Kidney capillary endothelial cell (primary cell): ENCODE results near the gene ALKBH3.
A peak's percentile ranks its signal among the peaks of the same experiment; 100 is the strongest.

ENCODE experiments used
- DNase-seq: peaks from one replicate; pipeline ENCODE4 v3.0.0-alpha.2; 2018; ENCODE audit warnings: low spot score

ALKBH3 gene

DNA sequence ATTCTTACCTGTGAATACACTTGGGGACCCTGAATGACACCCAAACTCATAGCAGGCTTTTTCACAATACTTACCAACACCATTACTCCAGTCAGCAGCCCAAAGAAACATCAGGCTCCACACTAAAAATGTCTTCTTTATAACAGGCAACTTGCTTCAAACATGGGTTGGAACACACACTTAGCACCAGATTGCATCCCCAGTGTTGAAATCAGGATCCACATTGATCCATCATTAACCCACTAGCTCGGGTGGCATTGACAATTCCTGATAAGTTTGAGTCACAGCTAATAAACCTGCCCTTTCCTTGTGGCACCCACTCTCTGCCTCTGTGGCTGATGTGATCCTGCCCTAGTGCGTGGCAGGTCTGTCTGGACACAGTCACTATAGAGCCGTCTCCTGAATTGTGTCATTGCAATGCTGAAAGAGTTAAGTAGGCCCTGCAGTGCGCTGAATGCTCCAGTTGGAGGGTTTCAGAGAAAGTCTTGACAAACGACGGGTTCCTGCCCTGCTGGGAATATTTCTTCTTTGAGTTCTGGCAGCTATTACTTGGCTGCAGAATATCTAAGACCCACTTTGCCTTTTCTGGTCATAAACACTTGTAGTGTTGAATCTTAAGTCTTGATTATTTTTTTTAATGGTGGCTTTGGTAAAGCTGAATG, 42.2 kb downstream of the ALKBH3 start:
- DNase-seq = no peak

DNA sequence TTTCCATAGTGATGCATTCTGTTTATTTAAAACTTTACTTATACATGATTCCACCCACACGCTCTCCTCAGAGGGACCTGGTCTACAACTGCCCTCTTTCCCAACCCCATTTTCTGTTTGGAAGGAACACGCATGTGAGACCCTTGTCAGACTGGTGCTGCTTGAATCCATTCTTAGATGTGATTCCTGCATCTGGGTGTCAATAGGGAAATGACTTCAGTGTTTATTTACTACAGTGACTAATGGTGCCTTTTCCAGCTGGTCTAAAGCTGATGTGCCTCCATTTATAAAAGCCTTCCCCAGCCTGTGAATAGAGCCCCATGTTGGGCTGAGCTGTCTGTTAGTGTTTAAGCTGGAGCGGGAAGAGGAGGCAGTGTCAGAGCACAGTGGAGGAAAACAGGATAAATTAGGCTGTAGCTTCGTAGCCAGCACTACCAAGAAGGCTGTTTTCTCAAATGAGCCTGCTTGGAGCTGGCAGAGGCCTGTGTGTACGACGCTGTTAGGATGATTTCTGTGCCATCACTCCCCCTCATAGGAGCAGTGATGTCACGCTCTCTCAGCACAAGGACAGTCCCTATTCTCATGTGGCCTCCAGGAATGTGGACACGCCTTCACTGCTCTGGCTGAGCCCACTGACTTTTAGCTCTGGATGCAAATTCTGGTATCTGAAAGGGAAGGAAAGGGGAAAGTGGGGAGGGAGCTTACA, 42.9 kb downstream of the ALKBH3 start:
- peak; percentile 65 for DNase-seq

DNA sequence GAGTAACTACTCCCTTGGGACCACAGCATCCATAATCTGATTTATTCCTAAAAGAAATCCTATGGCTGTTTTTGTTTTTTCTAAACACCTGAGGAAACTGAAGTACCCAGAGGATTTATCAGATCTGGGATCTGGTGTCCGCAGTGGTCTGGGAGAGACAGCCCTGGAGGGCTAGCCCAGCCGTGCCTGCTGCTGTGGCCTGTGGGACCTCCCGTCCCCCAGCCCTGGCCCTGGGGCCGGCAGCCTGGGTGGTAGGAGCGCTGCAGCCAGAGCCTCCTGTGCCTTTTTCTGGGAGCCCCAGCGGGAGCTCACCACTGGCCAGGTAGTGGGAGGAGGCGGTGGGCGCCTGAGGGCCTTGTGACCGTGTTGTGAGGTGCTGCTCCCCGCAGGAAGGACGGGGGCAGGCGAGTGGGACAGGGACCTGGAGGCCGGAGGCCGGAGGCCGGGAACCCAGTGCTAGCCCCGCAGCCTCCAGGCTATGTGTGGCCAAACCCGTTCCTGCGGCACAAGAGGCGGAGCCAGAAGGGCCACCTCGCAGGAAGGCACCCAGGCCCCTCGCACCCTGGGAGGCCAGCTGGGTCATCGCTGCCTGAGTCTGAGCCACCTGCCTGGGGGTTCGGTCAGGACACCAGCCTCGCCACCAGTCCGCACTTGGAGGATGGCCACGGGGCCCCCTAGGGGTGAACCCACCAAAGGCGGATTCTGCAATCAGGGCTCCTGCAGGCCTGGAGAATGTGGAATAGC, 43.7 kb downstream of the ALKBH3 start:
- no peak for DNase-seq

DNA sequence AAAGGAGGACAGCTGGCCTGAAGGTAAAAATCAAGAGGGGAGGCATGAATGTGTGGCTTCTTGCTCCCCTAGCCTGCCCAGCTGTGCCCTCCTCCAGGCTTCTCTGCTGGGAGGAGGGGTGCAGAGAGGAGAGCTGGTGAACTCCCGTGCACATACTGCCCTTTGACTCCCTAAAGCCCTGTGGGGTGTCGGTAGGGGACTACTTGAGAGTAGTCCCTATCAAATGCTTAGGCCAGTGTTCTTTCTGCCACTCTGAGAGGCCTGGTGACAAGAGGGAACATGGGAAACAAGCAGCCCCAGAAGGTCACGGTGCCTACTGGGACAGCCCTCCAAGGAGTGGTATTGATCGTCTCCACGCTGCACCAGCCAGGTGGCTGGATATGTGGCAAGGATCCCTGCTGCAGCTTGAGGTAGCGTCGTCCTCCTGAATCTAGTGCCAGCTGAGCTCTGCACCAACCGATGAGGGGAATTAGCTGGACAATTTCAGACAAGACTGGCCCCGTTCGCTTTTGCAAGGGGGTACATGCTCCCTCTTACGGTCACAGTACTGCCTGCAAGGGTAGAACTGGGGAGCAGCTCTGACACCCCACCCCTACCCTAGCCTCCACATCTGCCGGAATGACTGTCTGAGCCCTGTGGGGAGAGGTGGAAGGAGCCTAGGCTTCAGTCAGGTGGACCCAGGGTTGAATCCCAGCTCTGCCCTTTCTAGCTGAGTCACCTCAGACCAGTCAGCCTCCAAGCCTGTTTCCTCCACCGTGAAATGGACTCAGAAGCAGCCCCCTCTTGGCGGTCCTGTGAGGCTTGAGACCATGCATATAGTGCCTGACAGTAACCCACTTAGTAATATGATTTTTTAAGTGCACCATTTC, 44.7 kb downstream of the ALKBH3 start:
- peak; percentile 31 for DNase-seq

DNA sequence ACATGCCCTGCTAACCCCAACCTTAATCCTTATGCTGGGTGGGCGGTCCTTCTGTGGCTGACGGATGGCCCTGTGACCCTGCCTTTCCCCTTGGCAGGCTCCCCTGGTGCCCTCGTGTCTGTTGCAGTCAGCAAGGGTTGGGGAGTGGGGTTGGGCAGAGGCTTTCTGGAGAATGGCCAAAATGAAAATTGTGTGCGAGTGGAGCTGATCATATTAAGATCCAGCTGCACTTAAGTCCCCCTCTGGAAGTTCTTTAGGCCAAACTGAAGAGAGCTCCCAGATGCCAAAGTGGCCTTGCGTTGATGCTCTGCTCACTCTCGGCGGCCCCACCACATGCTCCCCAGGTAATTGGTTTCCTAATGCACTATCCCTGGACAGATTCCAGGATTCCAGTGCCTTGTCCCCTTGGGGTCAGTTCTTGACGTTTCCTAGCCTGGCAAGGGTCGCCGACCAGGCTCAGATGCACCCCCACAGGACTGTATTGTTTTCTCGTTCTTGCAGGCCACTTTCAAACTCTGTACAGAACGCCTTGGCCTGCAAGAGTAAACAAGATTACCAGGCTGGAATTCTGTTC, 45.4 kb downstream of the ALKBH3 start:
- DNase-seq = no peak

DNA sequence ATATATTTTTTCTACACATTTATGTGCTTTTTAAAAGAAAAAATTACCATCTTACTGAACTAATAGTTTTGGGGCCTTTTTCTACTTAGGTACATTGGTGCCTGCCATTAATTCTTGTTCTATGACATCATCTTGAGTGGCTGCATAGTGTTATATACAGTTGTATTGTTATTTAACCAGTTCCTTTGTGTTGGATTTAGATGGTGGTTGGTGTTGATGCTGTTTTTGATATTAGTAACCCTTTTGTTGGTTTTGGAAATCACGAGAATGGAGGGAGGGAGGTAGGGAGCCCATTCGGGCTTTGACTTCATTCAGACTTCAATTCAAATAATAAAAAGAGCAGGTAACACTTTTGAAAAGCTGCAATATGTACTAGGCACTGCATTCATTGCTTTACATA, 46.4 kb downstream of the ALKBH3 start:
- DNase-seq = no peak

DNA sequence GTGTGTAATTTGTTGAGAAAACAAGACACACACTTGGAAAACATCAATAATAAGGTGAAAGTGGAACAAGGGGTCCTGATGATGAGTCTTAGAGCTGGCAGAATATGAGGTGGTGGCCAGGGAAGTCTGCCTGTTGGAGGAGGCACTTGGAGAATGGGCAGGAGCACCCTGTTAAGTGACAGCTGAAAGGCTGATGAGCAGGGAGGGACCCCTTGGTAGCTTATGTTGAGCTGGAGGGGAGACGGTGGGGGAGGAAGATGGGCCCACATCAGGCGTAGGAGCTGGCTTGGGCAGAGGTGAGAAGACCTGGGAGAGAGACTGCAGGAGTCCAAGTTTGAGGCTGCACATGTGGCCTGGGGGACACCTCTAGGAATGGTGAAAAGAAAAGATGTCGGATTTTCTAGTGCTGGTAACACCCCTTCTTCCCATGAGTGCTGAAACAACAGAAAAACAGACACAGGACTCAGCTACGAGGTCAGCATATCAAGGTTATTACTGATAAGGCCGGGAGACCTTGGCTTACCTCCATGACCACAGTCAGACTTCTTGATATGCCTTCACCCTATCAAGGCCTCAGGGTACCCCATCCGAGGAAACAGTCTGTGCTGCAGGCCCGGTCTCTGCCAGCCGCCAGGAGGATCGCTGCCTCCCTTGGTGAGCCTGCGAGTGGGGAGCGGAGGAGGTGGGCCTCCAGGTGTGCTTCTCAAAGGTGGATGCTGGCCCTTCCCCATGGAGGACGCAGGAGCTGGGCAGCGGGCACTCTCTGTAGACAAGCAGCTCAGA, 47.5 kb downstream of the ALKBH3 start:
- DNase-seq = no peak

DNA sequence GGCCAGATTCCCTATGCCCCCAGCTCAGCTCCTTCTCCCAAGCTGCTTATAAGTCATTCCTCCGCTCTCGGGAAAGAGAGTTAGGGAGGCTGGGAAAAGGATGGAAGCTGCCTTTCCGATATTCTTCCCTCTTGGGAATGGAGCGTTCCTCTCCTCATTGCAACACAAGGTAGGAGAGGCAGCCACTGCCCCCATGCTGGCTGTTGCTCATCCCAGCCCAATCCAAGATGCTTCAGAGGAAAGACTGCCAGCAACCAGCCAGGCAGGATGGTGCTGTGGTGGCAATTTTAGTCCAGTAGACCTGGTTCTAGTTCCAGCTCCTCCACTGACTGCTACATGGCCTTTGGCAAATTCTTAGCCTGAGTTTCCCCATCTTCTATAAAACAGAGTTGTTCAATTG, 48.1 kb downstream of the ALKBH3 start:
- no peak for DNase-seq

DNA sequence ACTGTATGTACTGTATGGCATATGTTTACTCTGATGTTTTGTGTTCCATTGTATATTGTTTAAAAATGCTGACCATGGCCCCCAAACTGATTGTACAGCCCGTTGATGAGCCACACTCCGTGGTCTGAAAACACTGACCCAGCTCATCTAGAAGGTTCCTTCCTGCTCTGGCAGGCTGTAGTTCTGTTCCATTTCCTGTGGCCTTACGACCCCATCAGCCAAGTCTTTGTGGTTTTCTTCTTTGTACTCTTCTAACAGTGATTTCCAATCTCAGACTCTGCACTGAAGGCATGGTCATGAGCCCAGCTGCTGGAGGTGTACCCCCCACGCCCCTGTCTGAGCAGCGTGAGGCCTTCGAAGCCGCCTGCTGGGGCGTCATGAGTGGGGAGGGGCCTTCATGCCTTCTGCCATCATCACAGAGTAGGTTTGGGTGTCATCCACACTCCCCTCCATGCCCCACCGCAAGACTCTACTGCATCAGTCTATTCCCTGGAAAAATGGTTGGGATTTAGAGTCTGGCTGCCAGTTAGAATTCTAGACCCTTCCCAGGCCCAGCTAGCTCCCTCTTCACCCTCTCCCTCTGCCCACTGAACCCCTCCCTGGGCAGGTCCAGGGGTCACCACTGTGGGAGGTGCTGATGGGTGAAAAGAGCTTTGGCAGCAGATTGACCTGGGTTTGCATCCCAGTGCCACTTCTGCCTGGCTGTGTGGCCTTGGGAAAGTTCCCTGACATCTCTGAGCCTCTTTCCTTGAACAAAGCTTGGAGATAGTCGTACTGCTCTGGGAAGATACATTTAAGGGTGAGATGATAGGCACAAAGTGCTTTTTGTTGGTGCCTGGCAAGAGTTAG, 50.5 kb downstream of the ALKBH3 start:
- DNase-seq = peak; percentile 77

DNA sequence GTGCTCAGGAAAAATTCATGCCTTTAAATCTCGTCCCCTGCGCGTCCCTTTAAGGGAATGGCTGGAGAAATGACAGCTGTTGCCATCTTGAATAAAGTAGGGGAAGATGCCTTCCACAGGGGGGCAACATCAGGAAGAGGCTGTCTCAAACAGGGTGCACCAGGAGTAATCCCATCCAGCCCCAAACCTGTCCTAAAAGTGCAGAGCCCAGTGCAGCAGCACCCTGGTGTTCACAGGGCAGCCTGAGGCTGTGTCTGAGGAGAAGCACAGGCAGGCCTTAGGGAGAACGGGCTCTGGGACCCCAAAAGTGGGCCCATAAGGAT, 51.0 kb downstream of the ALKBH3 start:
- DNase-seq = no peak

DNA sequence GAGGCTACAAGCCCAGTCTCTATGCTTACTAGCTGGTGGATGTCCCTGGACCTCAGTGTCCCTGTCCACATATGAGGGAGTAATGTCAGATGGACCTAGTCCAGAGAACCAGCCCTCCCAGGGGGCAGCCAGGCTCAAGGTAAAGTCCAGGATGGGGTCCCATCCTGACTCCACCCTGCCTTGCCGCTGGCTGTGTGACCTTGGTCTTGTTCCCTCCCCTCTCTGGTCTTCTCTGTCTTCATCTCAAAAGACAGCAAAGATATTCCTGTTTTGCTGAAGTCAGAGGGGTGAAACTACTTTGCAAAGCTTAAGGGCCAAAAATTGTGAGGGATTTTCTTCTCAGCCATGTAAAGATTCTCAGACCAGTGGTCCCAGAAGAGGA, 52.6 kb downstream of the ALKBH3 start:
- DNase-seq = no peak

DNA sequence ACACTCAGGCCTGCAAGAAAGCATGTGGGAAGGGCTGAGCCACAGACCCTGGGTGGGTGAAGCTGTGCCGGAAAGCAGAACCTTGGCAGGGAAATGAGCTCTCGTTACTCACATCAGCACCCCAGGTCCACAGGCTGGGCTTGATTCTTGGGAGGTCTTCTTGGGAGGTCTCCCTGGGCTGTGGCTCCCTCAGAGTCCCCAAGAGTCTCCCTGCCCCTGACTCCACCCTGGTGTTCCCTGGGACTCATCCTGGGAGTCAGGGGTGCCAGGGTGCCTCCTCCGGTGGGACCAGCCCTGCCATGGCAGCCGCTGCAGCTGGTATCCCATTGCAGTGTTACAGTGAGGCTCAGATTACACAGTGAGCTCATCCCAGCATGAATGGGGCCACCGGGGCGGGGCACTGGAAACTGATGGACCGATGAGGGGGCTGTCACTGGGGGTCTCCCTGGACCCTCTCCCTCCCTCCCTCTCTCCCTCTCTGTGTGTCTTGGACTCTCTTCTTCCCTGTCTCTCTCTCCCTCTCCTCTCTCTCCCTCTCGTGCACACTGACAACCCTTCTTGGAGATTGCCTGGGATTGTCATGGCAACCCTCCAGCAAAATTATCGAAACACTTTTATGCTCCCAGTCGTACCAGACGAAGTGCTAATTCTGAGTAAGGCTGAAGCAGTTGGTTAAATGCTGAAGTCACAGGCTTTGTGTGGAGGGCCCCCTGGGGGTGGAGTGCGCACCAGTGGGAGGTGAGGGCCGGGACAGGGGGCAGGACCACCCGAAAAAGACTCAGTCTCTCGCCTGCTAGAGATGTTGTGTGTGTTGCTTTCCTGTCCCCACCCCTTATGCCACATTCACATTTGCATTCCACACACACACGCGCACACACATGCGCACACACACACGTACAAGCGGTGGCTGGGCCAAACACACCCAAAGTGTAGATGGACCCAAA, 53.2 kb downstream of the ALKBH3 start:
- no peak for DNase-seq

DNA sequence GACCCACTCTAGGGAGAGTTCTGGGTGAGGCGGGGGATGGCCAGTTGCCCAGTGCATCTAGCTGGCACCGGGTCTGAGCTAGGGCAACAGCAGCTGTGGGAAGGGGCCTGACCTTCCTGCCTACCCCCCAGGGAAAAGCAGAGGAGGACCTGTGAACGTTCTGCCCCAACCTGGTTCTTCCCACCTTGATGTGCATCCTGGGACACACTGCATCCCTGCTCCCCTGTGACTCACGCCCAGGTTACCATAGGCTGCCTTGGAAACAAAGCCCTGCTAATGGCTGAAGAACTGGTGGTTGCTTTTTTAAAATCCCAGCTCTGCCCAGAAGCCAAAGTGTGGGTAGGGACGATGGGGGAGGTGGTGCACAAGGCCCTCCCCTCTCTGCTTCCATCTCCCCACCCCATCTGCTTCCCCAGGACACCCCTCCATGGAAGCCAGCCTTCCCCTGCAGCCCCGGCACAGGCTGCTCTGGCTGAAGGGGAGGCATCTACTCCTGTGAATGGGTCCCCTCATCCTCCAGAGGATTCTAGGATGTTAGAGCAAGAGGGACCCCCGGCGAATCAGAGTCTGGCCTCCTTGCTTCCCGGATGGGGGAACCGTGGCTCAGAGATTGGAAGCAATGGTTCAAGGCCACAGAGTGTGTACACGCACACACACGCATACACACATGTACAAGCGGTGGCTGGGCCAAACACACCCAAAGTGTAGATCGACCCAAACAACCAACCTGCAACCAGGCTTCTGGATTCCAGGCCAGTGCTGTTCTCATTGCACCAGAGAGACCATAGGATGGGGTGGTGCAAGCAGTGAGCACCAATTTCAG, 54.2 kb downstream of the ALKBH3 start:
- no peak for DNase-seq

DNA sequence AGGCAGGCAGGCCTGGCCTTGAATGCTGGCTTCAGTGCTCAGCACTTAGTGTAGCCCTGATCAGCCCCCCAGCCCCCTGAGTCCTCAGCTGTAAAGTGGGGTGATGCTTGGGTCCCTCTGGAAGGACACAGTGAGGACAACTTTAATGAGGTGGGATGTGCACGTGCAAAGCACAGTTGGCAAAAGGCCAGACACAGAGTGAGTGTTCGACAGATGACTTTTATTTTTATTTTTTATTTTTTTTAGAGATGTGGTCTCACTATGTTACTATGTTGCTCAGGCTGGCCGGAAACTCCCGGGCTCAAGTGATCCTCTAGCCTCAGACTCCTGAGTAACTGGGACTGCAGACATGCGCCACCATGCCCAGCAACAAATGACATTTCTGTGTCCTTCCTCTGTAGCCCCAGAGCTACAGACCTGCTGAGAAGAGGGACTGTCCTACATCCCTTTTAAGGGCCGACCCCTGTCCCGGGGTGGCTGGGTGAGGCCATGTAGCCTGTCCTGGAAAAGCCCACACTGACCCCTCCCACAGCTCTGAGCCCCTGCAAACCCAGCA, 54.9 kb downstream of the ALKBH3 start:
- no peak for DNase-seq

DNA sequence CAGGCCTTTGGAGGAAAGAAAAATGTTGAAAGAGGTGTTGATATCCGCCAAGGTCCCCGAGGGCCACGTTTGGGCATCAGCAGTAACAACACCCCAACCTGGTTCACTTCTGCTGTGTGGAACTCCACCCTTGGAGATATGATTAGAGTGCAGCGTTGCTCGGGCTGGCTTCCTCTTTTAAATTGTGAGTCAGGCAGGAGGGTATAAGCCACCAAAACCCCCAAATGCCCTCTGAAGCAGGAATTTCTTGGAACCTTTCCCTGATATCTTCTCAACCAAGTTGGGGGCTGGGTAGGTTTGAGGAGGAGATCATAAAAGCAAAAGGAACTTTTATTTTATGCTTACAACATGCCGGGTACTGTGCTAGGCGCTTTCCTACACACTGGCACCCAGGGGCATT, 55.4 kb downstream of the ALKBH3 start:
- DNase-seq = peak; percentile 27

DNA sequence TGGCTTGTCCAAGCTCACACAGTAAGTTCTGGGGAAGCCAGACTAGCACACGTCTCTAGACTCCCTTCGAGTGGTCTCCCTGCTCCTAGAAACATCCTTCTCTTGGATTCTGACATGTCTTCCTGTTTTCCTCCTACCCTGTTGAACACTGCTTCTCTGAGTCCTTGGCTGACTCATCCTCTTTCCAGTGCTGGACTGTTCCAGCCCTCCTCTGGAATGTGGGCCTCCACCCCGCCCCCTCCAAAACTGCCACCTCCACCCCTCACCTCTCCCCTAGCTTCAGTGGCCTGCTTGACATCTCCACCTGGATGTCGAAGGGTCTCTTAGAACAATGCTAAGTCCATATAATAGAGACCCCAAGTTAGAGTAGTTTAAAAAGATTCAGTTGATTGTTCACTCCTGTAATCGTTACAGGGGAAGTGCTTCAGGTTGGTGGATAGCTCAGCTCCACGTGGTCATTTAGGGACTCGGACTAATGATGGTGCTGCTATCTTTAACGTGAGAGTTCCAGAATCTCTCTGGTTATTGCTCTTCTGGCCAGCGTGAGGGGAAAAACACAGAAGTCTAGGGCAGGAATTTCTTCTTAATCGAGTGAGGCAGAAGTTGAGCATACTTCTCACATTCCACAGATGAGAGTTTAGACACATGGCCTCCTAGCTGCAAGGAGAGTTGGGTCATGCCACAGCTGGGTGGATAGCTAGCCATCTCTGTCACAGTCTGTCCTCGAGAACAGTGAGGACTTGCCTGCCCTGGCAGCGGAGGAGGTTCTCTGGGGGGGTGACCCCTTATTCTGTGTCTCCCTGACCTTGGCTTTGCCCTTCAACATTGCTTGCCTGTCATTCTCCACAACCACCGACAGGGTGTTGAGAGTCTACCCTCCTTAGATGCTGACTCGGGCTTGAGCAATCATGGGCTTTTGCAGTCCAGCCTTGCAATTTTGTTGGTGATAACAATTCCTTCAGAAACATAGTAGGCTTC, 57.1 kb downstream of the ALKBH3 start:
- DNase-seq = peak; percentile 53
